Fibroblast of villous mesenchyme (primary cell): ENCODE data around the gene CACNG4. TPM values are rescaled to one million over a fixed set of nuclear protein-coding genes. Genes with fewer than 3 reads are reported as not detected.

Experiments used
- DNase-seq: peaks from one replicate; pipeline ENCODE4 v3.0.0-alpha.2; 2010; ENCODE audit warnings: low read depth
- H3K4me3 ChIP-seq: 2 replicates; pipeline ENCODE4 v1.5.1; 2011; ENCODE audit warnings: low read depth, mild to moderate bottlenecking, low read length
- CTCF ChIP-seq: IDR thresholded peaks from 2 replicates; pipeline ENCODE4 v1.5.1; 2012; ENCODE audit warnings: low read depth, mild to moderate bottlenecking, low read length; ENCODE audit not compliant: insufficient read depth
- total RNA-seq: library from RNA; depleted of rRNA; stranded (reverse); fragments of >200 nt; gene quantifications from 2 replicates; pipeline ENCODE4 v1.2.3, GENCODE V29; 2012

Gene CACNG4
- total RNA-seq, 1 donor, result not detected

GRCh38 chr17:66992911-66993442 lies 28.5 kb downstream of the CACNG4 start:
- H3K4me3 ChIP-seq, result no peak overlapping the region
- TF ChIP-seq CTCF, result no peak
- DNase-seq, result no peak

- TF ChIP-seq CTCF, result no peak
- H3K4me3 ChIP-seq, result no peak overlapping the region
- no peak for DNase-seq
These were observed 29.9 kb downstream of the CACNG4 start for GRCh38 chr17:66994361-66994760.

GRCh38 chr17:66994930-66995535 lies 30.5 kb downstream of the CACNG4 start:
- no peak overlapping the region for H3K4me3 ChIP-seq
- no peak for DNase-seq
- no peak for TF ChIP-seq CTCF

GRCh38 chr17:66995944-66996343 lies 31.4 kb downstream of the CACNG4 start:
- H3K4me3 ChIP-seq, result no peak overlapping the region
- DNase-seq, result no peak
- no peak for TF ChIP-seq CTCF

GRCh38 chr17:66996926-66997325 lies 32.4 kb downstream of the CACNG4 start:
- no peak for TF ChIP-seq CTCF
- DNase-seq, result no peak
- no peak overlapping the region for H3K4me3 ChIP-seq

GRCh38 chr17:67003231-67003630 lies 38.7 kb downstream of the CACNG4 start:
- TF ChIP-seq CTCF, result no peak
- no peak overlapping the region for H3K4me3 ChIP-seq
- no peak for DNase-seq

GRCh38 chr17:67004181-67004580 lies 39.7 kb downstream of the CACNG4 start:
- DNase-seq, result no peak
- no peak overlapping the region for H3K4me3 ChIP-seq
- no peak for TF ChIP-seq CTCF
